GM23338 (cell line): ENCODE measurements around the gene OXCT2. TPM values are rescaled to one million over a fixed set of nuclear protein-coding genes. Genes with fewer than 3 reads are reported as not detected.

Experiments used
- ATAC-seq: fragments of 200-7000 bp; cut with Tn5 transposase; 3 replicates; pipeline ENCODE4 v1.9.1; 2020
- DNase-seq: peaks from one replicate; pipeline ENCODE4 v3.0.0-alpha.2; 2015; ENCODE audit warnings: low spot score
- H2AFZ ChIP-seq: fragments of 200-600 bp; sonication (generic); 2 replicates; pipeline ENCODE4 v1.8.0; 2016; ENCODE audit warnings: antibody characterized with exemption, mild to moderate bottlenecking, moderate library complexity
- H3F3A ChIP-seq: fragments of 200-600 bp; sonication (generic); replicated peaks from 2 replicates; pipeline ENCODE4 v1.8.0; 2017; ENCODE audit warnings: antibody characterized with exemption, mixed run types, low read depth
- H3K27ac ChIP-seq: fragments of 200-600 bp; sonication (generic); 2 replicates; pipeline ENCODE4 v1.6.1; 2016; ENCODE audit warnings: low read depth
- H3K27me3 ChIP-seq: fragments of 200-600 bp; sonication (generic); 2 replicates; pipeline ENCODE4 v1.8.0; 2016; ENCODE audit warnings: mild to moderate bottlenecking, mixed run types, moderate library complexity; ENCODE audit not compliant: insufficient read depth
- H3K36me3 ChIP-seq: fragments of 200-600 bp; sonication (generic); 2 replicates; pipeline ENCODE4 v1.8.0; 2016; ENCODE audit warnings: mild to moderate bottlenecking; ENCODE audit not compliant: insufficient read depth
- H3K4me1 ChIP-seq: fragments of 200-600 bp; sonication (generic); 2 replicates; pipeline ENCODE4 v1.8.0; 2016; ENCODE audit warnings: mild to moderate bottlenecking, moderate library complexity; ENCODE audit not compliant: insufficient read depth
- H3K4me2 ChIP-seq: fragments of 200-600 bp; sonication (generic); 2 replicates; pipeline ENCODE4 v1.7.1; 2017; ENCODE audit warnings: mixed run types
- H3K4me3 ChIP-seq: fragments of 200-600 bp; sonication (generic); 2 replicates; pipeline ENCODE4 v1.6.1; 2016; ENCODE audit warnings: mixed run types
- H3K79me2 ChIP-seq: fragments of 200-600 bp; sonication (generic); replicated peaks from 2 replicates; pipeline ENCODE4 v1.8.0; 2017; ENCODE audit warnings: mild to moderate bottlenecking; ENCODE audit not compliant: insufficient read depth
- H3K9me2 ChIP-seq: fragments of 200-600 bp; sonication (generic); 2 replicates; pipeline ENCODE4 v1.8.0; 2017; ENCODE audit not compliant: insufficient read depth
- H4K20me1 ChIP-seq: fragments of 200-600 bp; sonication (generic); replicated peaks from 2 replicates; pipeline ENCODE4 v1.8.0; 2017; ENCODE audit warnings: mild to moderate bottlenecking; ENCODE audit not compliant: insufficient read depth
- H3K27ac Mint-ChIP-seq: 2 replicates; pipeline ENCODE4 v1.8.0; 2020; ENCODE audit warnings: inconsistent platforms, mild to moderate bottlenecking, moderate library complexity, mixed read lengths
- H3K27me3 Mint-ChIP-seq: 3 replicates; pipeline ENCODE4 v1.8.0; 2022; ENCODE audit warnings: low read depth, mild to moderate bottlenecking, moderate library complexity, mixed read lengths, inconsistent platforms; ENCODE audit not compliant: insufficient read depth, poor library complexity
- H3K36me3 Mint-ChIP-seq: 3 replicates; pipeline ENCODE4 v1.8.0; 2021; ENCODE audit warnings: low read depth, mild to moderate bottlenecking, inconsistent platforms, moderate library complexity, mixed read lengths
- H3K4me1 Mint-ChIP-seq: 3 replicates; pipeline ENCODE4 v1.8.0; 2020; ENCODE audit warnings: mild to moderate bottlenecking, inconsistent platforms, mixed read lengths
- H3K4me3 Mint-ChIP-seq: 3 replicates; pipeline ENCODE4 v1.8.0; 2021; ENCODE audit warnings: moderate library complexity, mild to moderate bottlenecking, inconsistent platforms, mixed read lengths
- H3K9me3 Mint-ChIP-seq: 3 replicates; pipeline ENCODE4 v1.8.0; 2020; ENCODE audit warnings: moderate library complexity, mild to moderate bottlenecking, inconsistent platforms, mixed read lengths
- CREB1 ChIP-seq: fragments of 250-450 bp; sonication (Bioruptor Pico); IDR thresholded peaks from 2 replicates; pipeline ENCODE4 v1.5.0; 2020; ENCODE audit warnings: low read depth, mild to moderate bottlenecking, moderate library complexity
- CTCF ChIP-seq, 2 experiments: fragments of 200-600 bp in 1 of 2; sonication (generic) in 1 of 2; conservative IDR thresholded peaks; 2 replicates each; pipeline versions ENCODE4 v1.5.1 to v1.6.1; 2016 to 2017; ENCODE audit warnings: antibody characterized with exemption in 2 of 2, low read depth in 2 of 2, mild to moderate bottlenecking in 2 of 2, moderate library complexity in 1 of 2
- ETS1 ChIP-seq: IDR thresholded peaks from 2 replicates; pipeline ENCODE4 v1.6.1; 2016; ENCODE audit warnings: antibody characterized with exemption
- EZH2 ChIP-seq: fragments of 200-600 bp; sonication (generic); IDR thresholded peaks from one replicate; pipeline ENCODE4 v1.8.0; 2017; ENCODE audit warnings: antibody characterized with exemption, mild to moderate bottlenecking, low read depth; ENCODE audit not compliant: unreplicated experiment
- EZH2phosphoT487 ChIP-seq: fragments of 200-600 bp; sonication (generic); IDR thresholded peaks from one replicate; pipeline ENCODE4 v1.8.1; 2018; ENCODE audit warnings: antibody characterized with exemption; ENCODE audit not compliant: unreplicated experiment
- JUNB ChIP-seq: IDR thresholded peaks from one replicate; pipeline ENCODE4 v1.6.1; 2016; ENCODE audit warnings: antibody characterized with exemption; ENCODE audit not compliant: unreplicated experiment
- NANOG ChIP-seq: IDR thresholded peaks from 2 replicates; pipeline ENCODE4 v1.6.1; 2016; ENCODE audit warnings: antibody characterized with exemption, borderline replicate concordance
- POLR2AphosphoS5 ChIP-seq: IDR thresholded peaks from 2 replicates; pipeline ENCODE4 v1.6.1; 2016; ENCODE audit warnings: antibody characterized with exemption, low read depth
- REST ChIP-seq: IDR thresholded peaks from one replicate; pipeline ENCODE4 v1.6.1; 2018; ENCODE audit warnings: antibody characterized with exemption; ENCODE audit not compliant: unreplicated experiment
- STAT1 ChIP-seq: IDR thresholded peaks from one replicate; pipeline ENCODE4 v1.6.1; 2016; ENCODE audit warnings: antibody characterized with exemption; ENCODE audit not compliant: unreplicated experiment
- ZNF114 ChIP-seq: fragments of 250-450 bp; sonication (Bioruptor Pico); IDR thresholded peaks from 2 replicates; pipeline ENCODE4 v1.5.0; 2020; ENCODE audit warnings: mild to moderate bottlenecking, moderate library complexity
- ZNF331 ChIP-seq: fragments of 250-450 bp; sonication (Bioruptor Pico); IDR thresholded peaks from 2 replicates; pipeline ENCODE4 v1.5.0; 2020; ENCODE audit warnings: low read depth, mild to moderate bottlenecking, moderate library complexity
- ZNF462 ChIP-seq: fragments of 250-450 bp; sonication (Bioruptor Pico); IDR thresholded peaks from 2 replicates; pipeline ENCODE4 v1.5.0; 2020; ENCODE audit warnings: mild to moderate bottlenecking, moderate library complexity
- polyA plus RNA-seq: library from polyadenylated mRNA; unstranded; fragments of >200 nt; fragmentation: Nextera tagmentation; extraction: Ambion mirVana; gene quantifications from 2 replicates; pipeline ENCODE4 v1.2.1, GENCODE V29; 2016
- total RNA-seq: library from RNA; depleted of rRNA; stranded (reverse); fragments of >200 nt; shearing (Covaris generic); gene quantifications from 2 replicates; pipeline ENCODE4 v1.2.3, GENCODE V29; 2014

OXCT2 gene
- total and polyA plus RNA-seq, 2 experiments from 2014 or later: 1.4 to 2.8 TPM

- peaks cover 30% of the 10 kb centered on the region for H3K36me3 ChIP-seq
- no peaks in the 10 kb centered on the region; the same call in 2 of the 3 replicates for H3K4me1 Mint-ChIP-seq
- no peaks in the 10 kb centered on the region for H3K9me3 Mint-ChIP-seq
- H3K4me3 ChIP-seq: no peak overlapping the region
- no peaks in the 10 kb centered on the region for H3F3A ChIP-seq
- no peaks in the 10 kb centered on the region for H3K4me1 ChIP-seq
- ATAC-seq: no peak
- H3K27me3 Mint-ChIP-seq: no peaks in the 10 kb centered on the region
- H3K9me2 ChIP-seq: no peaks in the 10 kb centered on the region
- no peak for DNase-seq
- H3K27me3 ChIP-seq: no peaks in the 10 kb centered on the region
- H3K27ac ChIP-seq: no peak overlapping the region
- no peak overlapping the region for H3K27ac Mint-ChIP-seq
- TF ChIP-seq POLR2AphosphoS5 (no peak), NANOG (no peak), EZH2phosphoT487 (no peak), EZH2 (no peak), CTCF (conservative IDR thresholded peaks at IDR 0.05; ENCODE audit: low read depth in 2 of 2) (no peak), JUNB (no peak), STAT1 (no peak), CREB1 (CRISPR knock-in tag) (no peak), ETS1 (no peak), ZNF114 (CRISPR knock-in tag) (no peak), ZNF462 (no peak), REST (no peak), ZNF331 (CRISPR knock-in tag) (no peak)
- H3K4me2 ChIP-seq: no peak overlapping the region
- peaks cover 56% of the 10 kb centered on the region for H3K36me3 Mint-ChIP-seq
- H3K4me3 Mint-ChIP-seq: no peak overlapping the region
- H2AFZ ChIP-seq: no peak overlapping the region
- H3K79me2 ChIP-seq: no peaks in the 10 kb centered on the region
- peaks cover 11% of the 10 kb centered on the region for H4K20me1 ChIP-seq
Measured at GRCh38 chr1:39751595-39751994, 19.6 kb downstream of the OXCT2 start.
